ENCODE measurements around the gene SERPINB6.

The SERPINB6 gene

GRCh38 chr6:2940851-2941250 lies 30.5 kb downstream of the SERPINB6 start:
- H3K27ac ChIP-seq (replicated peaks), result no peak overlapping the region
- H3K27me3 ChIP-seq (ENCODE audit: insufficient read depth, poor library complexity, severe bottlenecking), result no peaks in the 10 kb centered on the region
- TF ChIP-seq POLR2AphosphoS5 (IDR thresholded peaks at IDR 0.05; ENCODE audit: low read depth), result no peak
- DNase-seq (ENCODE audit: low read depth in 1 of 2, low spot score in 1 of 2), result no peak
- H3K4me3 ChIP-seq (replicated peaks; ENCODE audit: insufficient read depth, low read length), result no peak overlapping the region

DNA sequence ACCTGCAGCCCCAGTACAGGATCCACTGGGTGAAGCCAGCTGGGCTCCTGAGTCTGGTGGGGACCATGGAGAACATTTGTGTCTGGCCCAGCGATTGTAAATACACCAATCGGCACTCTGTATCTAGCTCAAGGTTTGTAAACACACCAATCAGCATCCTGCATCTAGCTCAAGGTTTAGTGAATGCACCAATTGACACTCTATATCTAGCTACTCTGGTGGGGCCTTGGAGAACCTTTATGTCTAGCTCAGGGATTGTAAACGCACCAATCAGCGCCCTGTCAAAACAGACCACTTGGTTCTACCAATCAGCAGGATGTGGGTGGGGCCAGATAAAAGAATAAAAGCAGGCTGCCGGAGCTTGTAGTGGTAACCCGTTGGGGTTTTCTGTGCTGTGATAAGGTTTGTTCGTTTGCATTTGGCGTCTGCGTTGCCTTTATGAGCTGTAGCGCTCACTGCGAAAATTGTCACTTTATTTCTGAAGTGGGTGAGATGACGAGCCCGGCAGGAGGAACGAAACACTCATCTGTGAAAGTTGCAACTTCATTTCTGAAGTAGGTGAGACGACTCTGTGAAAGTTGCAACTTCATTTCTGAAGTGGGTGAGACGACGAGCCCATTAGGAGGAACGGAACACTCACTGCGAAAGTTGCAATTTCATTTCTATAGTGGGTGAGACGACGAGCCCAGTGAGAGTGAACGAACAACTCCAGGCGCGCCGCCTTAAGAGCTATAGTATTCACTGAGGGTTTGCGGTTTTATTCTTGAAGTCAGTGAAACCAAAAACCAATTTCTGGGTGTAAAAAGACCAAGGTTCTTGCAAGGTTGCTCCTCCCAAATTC lies 31.1 kb downstream of the SERPINB6 start:
- no peaks in the 10 kb centered on the region for H3K27me3 ChIP-seq (ENCODE audit: insufficient read depth, poor library complexity, severe bottlenecking)
- H3K4me3 ChIP-seq (replicated peaks; ENCODE audit: insufficient read depth, low read length), result no peak overlapping the region
- DNase-seq (ENCODE audit: low read depth in 1 of 2, low spot score in 1 of 2), result peak in 1 of 2 experiments; percentile 22
- H3K27ac ChIP-seq (replicated peaks), result no peak overlapping the region
- no peak for TF ChIP-seq SPI1 (IDR thresholded peaks at IDR 0.05; ENCODE audit: borderline replicate concordance, low read depth)
- no peak for TF ChIP-seq CTCF (IDR thresholded peaks at IDR 0.05; ENCODE audit: insufficient read depth, low read length)
- TF ChIP-seq, protein P1, sequence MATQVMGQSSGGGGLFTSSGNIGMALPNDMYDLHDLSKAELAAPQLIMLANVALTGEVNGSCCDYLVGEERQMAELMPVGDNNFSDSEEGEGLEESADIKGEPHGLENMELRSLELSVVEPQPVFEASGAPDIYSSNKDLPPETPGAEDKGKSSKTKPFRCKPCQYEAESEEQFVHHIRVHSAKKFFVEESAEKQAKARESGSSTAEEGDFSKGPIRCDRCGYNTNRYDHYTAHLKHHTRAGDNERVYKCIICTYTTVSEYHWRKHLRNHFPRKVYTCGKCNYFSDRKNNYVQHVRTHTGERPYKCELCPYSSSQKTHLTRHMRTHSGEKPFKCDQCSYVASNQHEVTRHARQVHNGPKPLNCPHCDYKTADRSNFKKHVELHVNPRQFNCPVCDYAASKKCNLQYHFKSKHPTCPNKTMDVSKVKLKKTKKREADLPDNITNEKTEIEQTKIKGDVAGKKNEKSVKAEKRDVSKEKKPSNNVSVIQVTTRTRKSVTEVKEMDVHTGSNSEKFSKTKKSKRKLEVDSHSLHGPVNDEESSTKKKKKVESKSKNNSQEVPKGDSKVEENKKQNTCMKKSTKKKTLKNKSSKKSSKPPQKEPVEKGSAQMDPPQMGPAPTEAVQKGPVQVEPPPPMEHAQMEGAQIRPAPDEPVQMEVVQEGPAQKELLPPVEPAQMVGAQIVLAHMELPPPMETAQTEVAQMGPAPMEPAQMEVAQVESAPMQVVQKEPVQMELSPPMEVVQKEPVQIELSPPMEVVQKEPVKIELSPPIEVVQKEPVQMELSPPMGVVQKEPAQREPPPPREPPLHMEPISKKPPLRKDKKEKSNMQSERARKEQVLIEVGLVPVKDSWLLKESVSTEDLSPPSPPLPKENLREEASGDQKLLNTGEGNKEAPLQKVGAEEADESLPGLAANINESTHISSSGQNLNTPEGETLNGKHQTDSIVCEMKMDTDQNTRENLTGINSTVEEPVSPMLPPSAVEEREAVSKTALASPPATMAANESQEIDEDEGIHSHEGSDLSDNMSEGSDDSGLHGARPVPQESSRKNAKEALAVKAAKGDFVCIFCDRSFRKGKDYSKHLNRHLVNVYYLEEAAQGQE (IDR thresholded peaks at IDR 0.05; ENCODE audit: insufficient replicate concordance, low read depth), result no peak
- TF ChIP-seq POLR2AphosphoS5 (IDR thresholded peaks at IDR 0.05; ENCODE audit: low read depth), result no peak
- no peak for TF ChIP-seq GABPA (IDR thresholded peaks at IDR 0.05; ENCODE audit: low read depth)

GRCh38 chr6:2939315-2940009 lies 31.9 kb downstream of the SERPINB6 start:
- Histone ChIP-seq H3K4me3 (replicated peaks; ENCODE audit: insufficient read depth, low read length) (no peak overlapping the region), H3K27me3 (ENCODE audit: insufficient read depth, poor library complexity, severe bottlenecking) (no peaks in the 10 kb centered on the region), H3K27ac (replicated peaks) (no peak overlapping the region)
- TF ChIP-seq SPI1 (IDR thresholded peaks at IDR 0.05; ENCODE audit: borderline replicate concordance, low read depth) (no peak), CTCF (IDR thresholded peaks at IDR 0.05; ENCODE audit: insufficient read depth, low read length) (no peak), GABPA (IDR thresholded peaks at IDR 0.05; ENCODE audit: low read depth) (no peak), POLR2AphosphoS5 (IDR thresholded peaks at IDR 0.05; ENCODE audit: low read depth) (no peak)
- TF ChIP-seq, protein P1 (IDR thresholded peaks at IDR 0.05; ENCODE audit: insufficient replicate concordance, low read depth), result no peak
- DNase-seq (ENCODE audit: low read depth in 1 of 2, low spot score in 1 of 2), result no peak

GRCh38 chr6:2938632-2939083 lies 32.7 kb downstream of the SERPINB6 start:
- no peak overlapping the region for H3K4me3 ChIP-seq (replicated peaks; ENCODE audit: insufficient read depth, low read length)
- H3K27me3 ChIP-seq (ENCODE audit: insufficient read depth, poor library complexity, severe bottlenecking), result no peaks in the 10 kb centered on the region
- TF ChIP-seq CTCF (IDR thresholded peaks at IDR 0.05; ENCODE audit: insufficient read depth, low read length), result no peak
- TF ChIP-seq, protein P1 (IDR thresholded peaks at IDR 0.05; ENCODE audit: insufficient replicate concordance, low read depth), result no peak
- no peak for TF ChIP-seq GABPA (IDR thresholded peaks at IDR 0.05; ENCODE audit: low read depth)
- no peak for TF ChIP-seq SPI1 (IDR thresholded peaks at IDR 0.05; ENCODE audit: borderline replicate concordance, low read depth)
- TF ChIP-seq POLR2AphosphoS5 (IDR thresholded peaks at IDR 0.05; ENCODE audit: low read depth), result no peak
- peak in 1 of 2 experiments; percentile 12 for DNase-seq (ENCODE audit: low read depth in 1 of 2, low spot score in 1 of 2)
- no peak overlapping the region for H3K27ac ChIP-seq (replicated peaks)

Measured in HL-60 (cell line).